H1 (cell line): ENCODE measurements around the gene HMCES. TPM values are rescaled to one million over a fixed set of nuclear protein-coding genes. Genes with fewer than 3 reads are reported as not detected.

Experiments used
- ASH2L ChIP-seq: fragments of 200-600, 300-600 bp; sonication (generic); IDR thresholded peaks from one replicate; pipeline ENCODE4 v1.7.1; 2017; ENCODE audit warnings: low read length
- BRCA1 ChIP-seq: IDR thresholded peaks from 2 replicates; pipeline ENCODE4 v1.6.1; 2012; ENCODE audit warnings: low read depth, low read length, improper control_type of control experiment
- CREB1 ChIP-seq: IDR thresholded peaks from 2 replicates; pipeline ENCODE4 v1.6.1; 2012; ENCODE audit warnings: inconsistent platforms
- EGR1 ChIP-seq: IDR thresholded peaks from 2 replicates; pipeline ENCODE4 v1.6.1; 2011; ENCODE audit warnings: low read depth, low read length, borderline replicate concordance
- GABPA ChIP-seq: IDR thresholded peaks from 2 replicates; pipeline ENCODE4 v1.6.1; 2011; ENCODE audit warnings: mild to moderate bottlenecking, low read length, moderate library complexity, borderline replicate concordance; ENCODE audit not compliant: insufficient read depth
- KDM4A ChIP-seq: IDR thresholded peaks from one replicate; pipeline ENCODE4 v1.7.1; 2012; ENCODE audit warnings: low read depth, mild to moderate bottlenecking, moderate library complexity, low read length, inconsistent platforms; ENCODE audit not compliant: severe bottlenecking
- PHF8 ChIP-seq: fragments of 200-600 bp; sonication (generic); conservative IDR thresholded peaks from 2 replicates; pipeline ENCODE4 v1.7.1; 2012; ENCODE audit warnings: low read depth, mild to moderate bottlenecking, inconsistent platforms, low read length, moderate library complexity
- POLR2A ChIP-seq, 2 experiments: IDR thresholded peaks; 1 replicate in 1 of 2; 2 replicates in 1 of 2; pipeline ENCODE4 v1.6.1; 2011; ENCODE audit warnings: low read depth in 2 of 2, low read length in 2 of 2, mild to moderate bottlenecking in 2 of 2; ENCODE audit errors: control extremely low read depth in 1 of 2
- POLR2AphosphoS5 ChIP-seq: IDR thresholded peaks from 2 replicates; pipeline ENCODE4 v1.6.1; 2011; ENCODE audit warnings: low read depth, low read length
- RBBP5 ChIP-seq: IDR thresholded peaks from 2 replicates; pipeline ENCODE4 v1.7.1; 2012; ENCODE audit warnings: low read depth, mild to moderate bottlenecking, inconsistent platforms, low read length, moderate library complexity, borderline replicate concordance
- SIN3A ChIP-seq, 2 experiments: IDR thresholded peaks in 1 of 2; conservative IDR thresholded peaks in 1 of 2; 2 replicates each; pipeline ENCODE4 v1.6.1; 2011 to 2012; ENCODE audit warnings: low read length in 2 of 2, improper control_type of control experiment in 1 of 2, low read depth in 1 of 2, mild to moderate bottlenecking in 1 of 2
- TAF1 ChIP-seq: IDR thresholded peaks from 2 replicates; pipeline ENCODE4 v1.6.1; 2011; ENCODE audit warnings: mild to moderate bottlenecking, low read depth, low read length
- TBP ChIP-seq: IDR thresholded peaks from 2 replicates; pipeline ENCODE4 v1.6.1; 2011; ENCODE audit warnings: low read depth, low read length, improper control_type of control experiment
- polyA plus RNA-seq, 7 experiments: library from polyadenylated mRNA; depleted of rRNA in 3 of 7; stranded (reverse) in 5 of 7; unstranded in 2 of 7; fragments of >200 nt in 5 of 7; fragments of 200-250 nt in 2 of 7; gene quantifications; 1 replicate in 5 of 7; 2 replicates in 1 of 7; 4 replicates in 1 of 7; pipeline versions ENCODE4 v1.2.1 to v1.2.3, GENCODE V29; 2011 to 2013; ENCODE audit warnings: missing spikeins in 2 of 7, mixed read lengths in 2 of 7
- total RNA-seq: library from RNA; stranded (reverse); fragmentation: NEBNext Ultra II Directional; extraction: Animal tissue kit (Norgen Biotek cat#: 25700); gene quantifications from 2 replicates; pipeline ENCODE4 v1.2.1, GENCODE V29; 2021
- TF ChIP-seq, protein P1 (sequence below): IDR thresholded peaks from 2 replicates; pipeline ENCODE4 v1.6.1; 2012; ENCODE audit warnings: inconsistent platforms

Gene HMCES
- total and polyA plus RNA-seq, 2 of the 8 experiments (the other 6 are each of a cell fraction or from before 2014, with no cell fraction given), result 27.6 to 49.5 TPM

DNA sequence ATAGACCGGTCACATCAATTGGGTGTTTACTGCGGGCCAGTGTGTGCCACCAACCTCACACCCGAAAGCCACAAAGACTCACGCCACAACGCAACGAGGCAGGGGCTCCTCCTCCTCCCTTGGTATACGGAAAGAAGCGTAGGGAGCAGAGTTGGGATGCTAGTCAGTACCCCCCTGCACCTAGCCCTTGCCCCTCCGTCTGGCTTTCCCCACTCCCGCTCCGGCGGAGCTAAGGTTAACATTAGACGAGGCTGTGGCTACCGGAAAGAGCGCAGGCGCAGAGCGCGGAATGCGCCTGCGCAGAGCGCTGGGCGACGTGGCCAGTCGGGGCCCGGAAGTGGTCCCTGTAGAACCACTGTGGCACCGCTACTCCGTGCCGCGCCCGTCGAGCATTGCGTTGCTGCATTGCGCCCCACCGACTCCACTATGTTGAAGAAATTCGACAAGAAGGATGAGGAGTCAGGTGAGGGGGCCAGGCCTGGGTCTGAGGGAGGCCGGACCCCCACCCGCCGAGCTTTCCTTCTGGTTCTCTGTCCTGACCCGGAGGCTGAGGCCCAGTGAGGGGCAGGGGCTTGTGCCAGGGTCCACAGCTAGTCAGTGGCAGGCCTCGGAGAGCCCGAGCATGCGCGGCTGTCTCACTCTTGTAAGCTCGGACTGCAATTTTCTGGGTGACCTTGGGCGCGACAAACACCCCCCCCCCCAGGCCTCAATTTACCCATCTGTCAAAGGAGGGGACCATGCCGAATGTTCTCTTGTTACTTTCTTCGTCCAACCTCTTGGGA, 29.2 kb upstream of the HMCES start, which contains the start of gene COPG1 (continued):
- TF ChIP-seq RBBP5 (peak; percentile 25; the same call in 1 of the 2 replicates), POLR2A (IDR thresholded peaks at IDR 0.05; ENCODE audit: control extremely low read depth in 1 of 2, low read depth in 2 of 2, low read length in 2 of 2) (peak; percentile 82 to 94), BRCA1 (no peak), TAF1 (peak; percentile 87), SIN3A (conservative IDR thresholded peaks at IDR 0.05 in 1 of 2, IDR thresholded peaks at IDR 0.05 in 1 of 2; ENCODE audit: low read depth in 1 of 2, low read length in 2 of 2) (peak in 1 of 2 experiments; percentile 13; a peak in 1 of 4 replicates), ASH2L (peak; percentile 56), PHF8 (peak; percentile 94), EGR1 (0 out of 2 replicates have a peak, but pooled peaks have one; percentile 34), CREB1 (0 out of 2 replicates have a peak, but pooled peaks have one; percentile 27), GABPA (peak; percentile 71; the same call in 1 of the 2 replicates), POLR2AphosphoS5 (peak; percentile 84), KDM4A (peak; percentile 37), TBP (peak; percentile 78)
- TF ChIP-seq, protein P1, sequence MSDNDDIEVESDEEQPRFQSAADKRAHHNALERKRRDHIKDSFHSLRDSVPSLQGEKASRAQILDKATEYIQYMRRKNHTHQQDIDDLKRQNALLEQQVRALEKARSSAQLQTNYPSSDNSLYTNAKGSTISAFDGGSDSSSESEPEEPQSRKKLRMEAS, result 0 out of 2 replicates have a peak, but pooled peaks have one; percentile 3
- TF ChIP-seq, all 59 proteins: peak for 16
